Measurements from ENCODE around the gene MYDGF. TPM values are rescaled to one million over a fixed set of nuclear protein-coding genes. Genes with fewer than 3 reads are reported as not detected.
A peak's percentile ranks its signal among the peaks of the same experiment; 100 is the strongest.

The MYDGF gene
- total RNA-seq, 1 donor from 2014 or later, result 94.2 TPM

DNA sequence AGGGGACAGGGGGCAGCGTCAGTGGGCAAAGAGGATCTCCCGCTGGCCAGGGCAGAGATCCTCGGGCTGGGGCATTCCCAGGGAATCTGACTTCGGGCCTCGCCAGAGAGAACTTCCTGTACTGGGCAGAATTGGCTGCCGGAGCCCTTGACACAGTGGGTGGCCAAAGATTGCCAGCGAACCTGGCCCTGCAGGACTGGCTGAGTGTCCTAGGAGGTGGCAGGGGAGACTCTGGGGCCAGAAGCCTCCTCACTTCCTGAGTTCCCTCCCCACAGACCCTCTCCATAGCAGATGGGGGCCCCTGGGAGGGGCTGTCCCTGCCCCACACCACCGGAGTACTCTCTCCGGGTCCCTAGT, 34.2 kb upstream of the MYDGF start:
- Histone ChIP-seq H3K27ac (peak overlapping the region; percentile 66), H3K4me1 (peaks cover 8% of the 10 kb centered on the region), H3K27me3 (no peaks in the 10 kb centered on the region), H3K36me3 (peaks cover 65% of the 10 kb centered on the region), H3K4me3 (no peak overlapping the region), H3K9me3 (no peaks in the 10 kb centered on the region)
- TF ChIP-seq, protein P1, sequence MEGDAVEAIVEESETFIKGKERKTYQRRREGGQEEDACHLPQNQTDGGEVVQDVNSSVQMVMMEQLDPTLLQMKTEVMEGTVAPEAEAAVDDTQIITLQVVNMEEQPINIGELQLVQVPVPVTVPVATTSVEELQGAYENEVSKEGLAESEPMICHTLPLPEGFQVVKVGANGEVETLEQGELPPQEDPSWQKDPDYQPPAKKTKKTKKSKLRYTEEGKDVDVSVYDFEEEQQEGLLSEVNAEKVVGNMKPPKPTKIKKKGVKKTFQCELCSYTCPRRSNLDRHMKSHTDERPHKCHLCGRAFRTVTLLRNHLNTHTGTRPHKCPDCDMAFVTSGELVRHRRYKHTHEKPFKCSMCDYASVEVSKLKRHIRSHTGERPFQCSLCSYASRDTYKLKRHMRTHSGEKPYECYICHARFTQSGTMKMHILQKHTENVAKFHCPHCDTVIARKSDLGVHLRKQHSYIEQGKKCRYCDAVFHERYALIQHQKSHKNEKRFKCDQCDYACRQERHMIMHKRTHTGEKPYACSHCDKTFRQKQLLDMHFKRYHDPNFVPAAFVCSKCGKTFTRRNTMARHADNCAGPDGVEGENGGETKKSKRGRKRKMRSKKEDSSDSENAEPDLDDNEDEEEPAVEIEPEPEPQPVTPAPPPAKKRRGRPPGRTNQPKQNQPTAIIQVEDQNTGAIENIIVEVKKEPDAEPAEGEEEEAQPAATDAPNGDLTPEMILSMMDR (IDR thresholded peaks at IDR 0.05), result no peak
- DNase-seq (peak; percentile 83), ATAC-seq (peak; percentile 70)
- intact Hi-C loops (cut with DNase I), result no loop called here

DNA sequence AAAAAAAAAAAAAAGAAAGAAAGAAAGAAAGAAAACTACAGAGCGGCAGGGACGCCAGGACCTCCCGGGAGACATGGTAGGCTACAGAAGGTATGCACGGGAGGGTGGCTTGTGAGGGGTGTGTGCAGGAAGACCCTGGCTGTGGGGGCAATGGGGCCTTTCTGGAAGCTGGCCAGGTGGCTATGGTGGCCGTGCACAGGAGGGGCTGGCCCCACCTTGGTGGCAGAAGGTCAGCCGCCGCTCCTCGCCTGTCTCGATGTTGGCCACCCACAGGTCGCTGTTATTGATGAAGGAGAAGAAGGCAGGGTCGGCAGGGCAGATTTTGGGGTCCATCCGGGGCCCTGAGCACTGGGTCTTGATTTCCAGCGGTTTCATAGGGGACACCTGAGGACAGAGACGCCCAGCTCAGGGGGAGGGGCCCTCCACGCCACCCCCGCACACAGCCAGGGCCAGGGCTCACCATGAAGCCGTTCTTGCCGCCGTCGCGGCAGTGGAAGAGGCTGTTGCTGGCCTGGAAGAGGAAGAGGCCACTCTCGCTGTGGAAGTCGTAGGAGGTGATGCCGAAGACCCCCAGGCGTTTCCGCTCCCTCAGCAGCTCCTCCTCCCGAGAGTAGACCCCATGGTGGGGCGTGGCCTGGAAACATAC, 33.7 kb upstream of the MYDGF start:
- Histone ChIP-seq H3K4me1 (peaks cover 6% of the 10 kb centered on the region), H3K27ac (peak overlapping the region; percentile 66), H3K36me3 (peaks cover 61% of the 10 kb centered on the region), H3K9me3 (no peaks in the 10 kb centered on the region), H3K27me3 (no peaks in the 10 kb centered on the region), H3K4me3 (no peak overlapping the region)
- TF ChIP-seq, protein P1 (IDR thresholded peaks at IDR 0.05), result no peak
- intact Hi-C loops (cut with DNase I), result no loop called here
- ATAC-seq, result no peak
- no peak for DNase-seq

DNA sequence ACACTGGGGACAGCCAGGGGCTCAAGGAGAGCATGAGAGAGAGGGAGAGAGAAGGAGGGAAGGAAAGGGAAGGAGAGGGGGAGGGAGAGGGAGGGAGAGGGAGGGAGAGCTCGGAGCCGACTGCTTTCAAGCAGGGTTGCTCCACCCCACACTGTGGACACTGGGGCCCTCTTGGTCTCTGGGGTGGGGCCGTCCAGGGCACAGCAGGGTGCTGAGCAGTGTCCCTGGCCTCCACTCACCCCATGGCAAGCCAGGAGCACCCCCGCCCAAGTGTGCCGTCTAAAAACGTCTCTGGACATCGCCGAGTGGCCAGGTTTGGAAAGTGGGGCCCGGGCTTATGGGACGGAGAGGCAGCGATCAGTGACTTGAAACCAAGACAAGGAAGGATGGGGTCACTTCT, 32.6 kb upstream of the MYDGF start:
- Histone ChIP-seq H3K9me3 (no peaks in the 10 kb centered on the region), H3K27me3 (no peaks in the 10 kb centered on the region), H3K4me3 (no peak overlapping the region), H3K36me3 (peaks cover 66% of the 10 kb centered on the region), H3K4me1 (peaks cover 6% of the 10 kb centered on the region), H3K27ac (no peak overlapping the region)
- DNase-seq (no peak), ATAC-seq (no peak)
- intact Hi-C loops (cut with DNase I), result no loop called here
- TF ChIP-seq, protein P1 (IDR thresholded peaks at IDR 0.05), result no peak

DNA sequence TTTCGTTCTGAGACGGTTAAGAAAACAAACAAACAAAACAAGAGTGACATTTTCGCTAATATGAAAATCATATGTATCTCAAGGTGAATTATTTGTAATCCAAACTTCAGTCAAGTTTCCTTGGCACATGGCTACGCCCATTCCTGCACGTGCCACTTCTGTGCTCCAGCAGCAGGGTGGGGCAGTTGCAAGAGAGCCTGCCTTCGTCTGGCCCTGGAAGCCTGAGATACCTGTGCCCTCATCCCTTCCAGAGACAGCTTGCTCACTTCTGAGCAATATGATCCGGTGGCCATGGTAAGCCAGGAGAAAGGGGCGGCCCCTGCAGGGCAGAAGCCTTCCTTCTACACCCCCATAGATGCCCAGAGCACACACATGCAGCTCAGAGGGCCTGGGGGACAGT, 31.4 kb upstream of the MYDGF start:
- peak; percentile 41 for ATAC-seq
- Histone ChIP-seq H3K4me1 (peaks cover 6% of the 10 kb centered on the region), H3K27me3 (no peaks in the 10 kb centered on the region), H3K9me3 (no peaks in the 10 kb centered on the region), H3K36me3 (peaks cover 78% of the 10 kb centered on the region), H3K27ac (no peak overlapping the region), H3K4me3 (no peak overlapping the region)
- intact Hi-C loops (cut with DNase I), result no loop called here
- TF ChIP-seq, protein P1 (IDR thresholded peaks at IDR 0.05), result no peak
- DNase-seq, result no peak

DNA sequence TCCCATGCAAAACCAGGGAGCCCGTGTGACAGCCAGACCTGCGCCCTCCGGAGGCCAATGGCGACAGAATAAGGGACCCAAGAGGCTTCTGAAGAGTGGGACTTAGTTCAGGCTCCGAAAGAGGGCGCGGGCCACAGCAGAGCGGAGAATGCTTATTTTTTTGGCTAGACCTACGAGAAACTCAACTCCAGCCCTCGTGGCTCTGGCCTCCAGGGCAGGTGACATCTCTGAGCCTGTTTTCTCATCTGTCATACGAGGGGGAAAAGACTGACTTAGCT, 30.5 kb upstream of the MYDGF start:
- no peak overlapping the region for H3K27ac ChIP-seq
- DNase-seq (no peak), ATAC-seq (no peak)
- no peak overlapping the region for H3K4me3 ChIP-seq
- peaks cover 6% of the 10 kb centered on the region for H3K4me1 ChIP-seq
- no peaks in the 10 kb centered on the region for H3K9me3 ChIP-seq
- peaks cover 87% of the 10 kb centered on the region for H3K36me3 ChIP-seq
- no peaks in the 10 kb centered on the region for H3K27me3 ChIP-seq
- TF ChIP-seq, protein P1 (IDR thresholded peaks at IDR 0.05), result no peak
- intact Hi-C loops (cut with DNase I), result no loop called here
